Kidney epithelial cell (primary cell): ENCODE results near the gene CPSF7. TPM values are rescaled to one million over a fixed set of nuclear protein-coding genes. Genes with fewer than 3 reads are reported as not detected.
"Not testable (repeated sequence)": the region's sequence is repeated elsewhere in the genome, so short reads cannot be mapped to it uniquely, and the experiment has no call there.

Experiments used
- DNase-seq: peaks from one replicate; pipeline ENCODE4 v3.0.0-alpha.2; 2010; ENCODE audit warnings: low read depth
- H3K27me3 ChIP-seq: 2 replicates; pipeline ENCODE4 v1.6.0; 2011; ENCODE audit warnings: low read length; ENCODE audit not compliant: control insufficient read depth, insufficient read depth
- H3K36me3 ChIP-seq: 2 replicates; pipeline ENCODE4 v1.5.1; 2011; ENCODE audit warnings: low read length; ENCODE audit not compliant: control insufficient read depth, insufficient read depth
- H3K4me3 ChIP-seq: 2 replicates; pipeline ENCODE4 v1.5.1; 2011; ENCODE audit warnings: low read depth, mild to moderate bottlenecking, control low read depth, low read length
- total RNA-seq: library from RNA; depleted of rRNA; stranded (reverse); fragments of >200 nt; gene quantifications from 2 replicates; pipeline ENCODE4 v1.2.3, GENCODE V29; 2015
- TF ChIP-seq, protein P1 (sequence below): IDR thresholded peaks from 2 replicates; pipeline ENCODE4 v1.5.1; 2011; ENCODE audit warnings: mild to moderate bottlenecking, moderate library complexity, low read length, control low read depth, inconsistent platforms; ENCODE audit not compliant: insufficient read depth, poor library complexity, severe bottlenecking

The CPSF7 gene
- total RNA-seq, 1 donor from 2014 or later: 53.9 TPM

DNA sequence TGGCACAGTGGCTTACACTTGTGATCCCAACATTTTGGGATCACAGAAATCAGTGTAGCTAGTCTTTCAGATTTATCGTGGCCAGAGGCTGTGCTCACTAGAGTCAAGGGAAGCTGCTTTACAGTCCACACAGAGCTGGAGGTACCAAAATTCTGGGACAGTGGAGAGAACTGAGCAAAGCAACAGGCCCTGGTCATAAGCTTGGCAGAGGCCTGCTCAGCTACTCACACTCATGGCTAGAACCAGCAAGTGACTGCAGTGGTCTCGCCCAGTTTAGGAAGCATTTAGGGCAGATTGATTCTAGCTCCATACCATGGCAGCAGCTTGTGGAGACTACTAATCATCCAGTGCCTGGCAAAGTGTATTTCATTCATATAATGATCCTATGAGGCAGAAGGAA lies 28.6 kb downstream of the CPSF7 start:
- no peaks in the 10 kb centered on the region for H3K27me3 ChIP-seq

DNA sequence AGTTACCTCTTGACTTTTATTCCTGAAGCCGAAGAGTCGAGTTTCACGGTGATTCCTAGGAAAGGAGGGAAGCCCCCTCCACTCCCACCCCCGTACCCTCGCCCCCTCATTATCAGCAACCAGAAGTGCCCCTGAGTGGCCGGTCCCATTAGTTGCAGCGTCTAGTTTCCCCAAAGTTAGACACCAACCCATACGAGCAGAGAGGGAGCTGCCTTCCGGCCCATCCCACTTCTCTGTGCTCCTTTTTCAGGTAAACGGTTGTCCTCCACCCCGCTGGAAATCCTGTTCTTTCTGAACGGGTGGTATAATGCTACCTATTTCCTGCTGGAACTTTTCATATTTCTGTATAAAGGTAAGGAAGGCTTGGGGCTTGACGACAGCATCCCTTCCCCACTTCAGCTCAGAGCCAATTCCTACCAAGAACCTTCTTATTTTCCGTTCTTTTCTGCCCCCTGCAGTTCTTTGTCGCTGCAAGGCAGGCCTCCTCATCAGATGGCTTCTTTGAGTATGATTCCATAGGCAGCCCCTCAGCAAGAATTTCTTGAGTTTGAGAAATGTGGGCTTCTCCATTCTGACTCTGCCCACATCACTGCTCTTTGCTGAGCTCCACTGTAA lies 36.7 kb downstream of the CPSF7 start:
- no peak for DNase-seq
- H3K36me3 ChIP-seq: no peaks in the 10 kb centered on the region
- TF ChIP-seq, protein P1, sequence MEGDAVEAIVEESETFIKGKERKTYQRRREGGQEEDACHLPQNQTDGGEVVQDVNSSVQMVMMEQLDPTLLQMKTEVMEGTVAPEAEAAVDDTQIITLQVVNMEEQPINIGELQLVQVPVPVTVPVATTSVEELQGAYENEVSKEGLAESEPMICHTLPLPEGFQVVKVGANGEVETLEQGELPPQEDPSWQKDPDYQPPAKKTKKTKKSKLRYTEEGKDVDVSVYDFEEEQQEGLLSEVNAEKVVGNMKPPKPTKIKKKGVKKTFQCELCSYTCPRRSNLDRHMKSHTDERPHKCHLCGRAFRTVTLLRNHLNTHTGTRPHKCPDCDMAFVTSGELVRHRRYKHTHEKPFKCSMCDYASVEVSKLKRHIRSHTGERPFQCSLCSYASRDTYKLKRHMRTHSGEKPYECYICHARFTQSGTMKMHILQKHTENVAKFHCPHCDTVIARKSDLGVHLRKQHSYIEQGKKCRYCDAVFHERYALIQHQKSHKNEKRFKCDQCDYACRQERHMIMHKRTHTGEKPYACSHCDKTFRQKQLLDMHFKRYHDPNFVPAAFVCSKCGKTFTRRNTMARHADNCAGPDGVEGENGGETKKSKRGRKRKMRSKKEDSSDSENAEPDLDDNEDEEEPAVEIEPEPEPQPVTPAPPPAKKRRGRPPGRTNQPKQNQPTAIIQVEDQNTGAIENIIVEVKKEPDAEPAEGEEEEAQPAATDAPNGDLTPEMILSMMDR: peak; percentile 40
- peak overlapping the region; percentile 69 for H3K4me3 ChIP-seq
- H3K27me3 ChIP-seq: no peaks in the 10 kb centered on the region

More for the DNA sequence above, 28.6 kb downstream of the CPSF7 start:
- Histone ChIP-seq H3K4me3 (no peak overlapping the region), H3K36me3 (peaks cover 2% of the 10 kb centered on the region)
- TF ChIP-seq, protein P1: no peak
- no peak for DNase-seq

DNA sequence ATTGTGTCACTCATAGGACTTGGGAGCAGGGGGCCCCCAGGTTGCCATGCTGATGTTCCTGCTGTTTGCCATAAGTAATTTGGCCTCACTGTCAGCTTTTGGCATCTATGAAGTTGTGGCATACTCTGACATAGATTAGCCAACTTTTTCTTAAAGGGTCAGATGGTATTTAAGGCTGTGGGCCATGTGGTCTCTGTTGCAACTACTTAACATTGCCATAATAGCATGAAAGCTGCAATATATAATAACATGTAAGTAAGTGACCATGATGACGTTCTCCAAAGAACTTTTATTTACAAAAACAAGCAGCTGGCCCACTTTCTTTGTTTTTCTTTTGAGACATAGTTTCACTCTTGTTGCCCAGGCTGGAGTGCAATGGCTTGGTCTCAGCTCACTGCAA lies 39.6 kb downstream of the CPSF7 start:
- H3K36me3 ChIP-seq: no peaks in the 10 kb centered on the region
- no peaks in the 10 kb centered on the region for H3K27me3 ChIP-seq
- no peak overlapping the region for H3K4me3 ChIP-seq
- TF ChIP-seq, protein P1: no peak
- DNase-seq: no peak

DNA sequence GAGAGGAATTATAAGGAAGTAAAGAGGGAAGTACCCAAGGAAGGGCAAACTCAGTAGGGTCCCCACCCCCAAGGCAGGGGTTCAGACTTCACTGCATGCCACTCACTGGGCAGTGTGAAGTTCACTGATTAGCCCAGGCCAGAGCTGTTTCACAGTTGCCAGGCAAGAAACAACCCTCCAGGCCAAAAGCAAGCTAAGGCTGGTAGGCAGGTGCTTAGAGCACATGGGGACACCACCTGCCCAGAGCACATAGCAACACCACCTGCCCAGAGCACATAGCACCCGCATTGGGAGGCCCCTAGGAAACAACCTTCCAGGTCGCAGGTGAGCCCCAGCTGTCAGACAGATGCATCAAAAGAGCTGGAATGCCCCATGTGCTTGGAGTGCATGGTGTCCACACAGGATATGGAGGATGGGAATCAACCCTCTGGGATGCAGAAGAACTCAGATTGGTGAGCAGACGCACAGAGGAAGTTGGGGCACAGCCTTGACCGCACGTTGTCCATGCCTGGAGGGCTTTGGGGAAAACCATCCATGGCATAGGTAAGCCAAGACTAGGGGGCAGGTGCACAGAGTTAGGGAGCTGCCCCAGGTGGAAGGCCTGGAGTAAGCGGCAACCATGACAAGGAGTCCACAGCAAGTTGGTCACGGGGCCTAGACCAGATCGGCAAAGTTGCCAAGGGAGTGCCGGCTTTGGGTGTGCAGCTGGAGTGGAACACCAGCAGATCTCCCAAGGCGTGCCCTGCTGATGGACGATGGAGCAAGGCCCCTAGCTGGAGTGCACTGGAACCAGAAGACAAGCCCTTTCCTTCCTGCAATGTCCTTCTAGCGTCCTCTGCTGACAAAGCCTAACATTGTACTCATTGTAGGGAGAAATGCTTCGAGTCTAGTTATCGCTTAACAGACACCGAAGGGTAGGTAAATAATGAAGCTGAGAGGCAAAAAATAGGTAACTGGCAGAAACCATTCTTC lies 45.2 kb downstream of the CPSF7 start:
- Histone ChIP-seq H3K27me3 (no peaks in the 10 kb centered on the region), H3K36me3 (no peaks in the 10 kb centered on the region), H3K4me3 (no peak overlapping the region)
- DNase-seq: no peak
- TF ChIP-seq, protein P1: peak; percentile 21

DNA sequence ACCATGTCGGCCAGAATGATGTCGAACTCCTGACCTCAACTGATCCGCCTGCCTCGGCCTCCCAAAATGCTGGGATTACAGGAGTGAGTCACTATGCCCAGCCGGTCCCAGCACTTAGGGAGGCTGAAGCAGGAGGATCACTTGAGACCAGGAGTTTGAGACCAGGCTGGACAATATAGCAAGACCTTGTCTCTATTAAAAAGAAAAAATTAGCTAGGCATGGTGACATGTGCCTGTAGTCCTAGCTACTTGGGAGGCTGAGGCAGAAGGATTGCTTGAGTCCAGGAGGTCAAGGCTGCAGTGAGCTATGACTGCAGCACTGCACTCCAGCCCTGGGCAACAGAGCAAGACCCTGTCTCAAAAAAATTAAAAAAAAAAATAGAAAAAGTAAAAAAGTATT lies 45.9 kb downstream of the CPSF7 start:
- not testable (repeated sequence) for DNase-seq, H3K4me3 ChIP-seq, H3K36me3 ChIP-seq, H3K27me3 ChIP-seq

DNA sequence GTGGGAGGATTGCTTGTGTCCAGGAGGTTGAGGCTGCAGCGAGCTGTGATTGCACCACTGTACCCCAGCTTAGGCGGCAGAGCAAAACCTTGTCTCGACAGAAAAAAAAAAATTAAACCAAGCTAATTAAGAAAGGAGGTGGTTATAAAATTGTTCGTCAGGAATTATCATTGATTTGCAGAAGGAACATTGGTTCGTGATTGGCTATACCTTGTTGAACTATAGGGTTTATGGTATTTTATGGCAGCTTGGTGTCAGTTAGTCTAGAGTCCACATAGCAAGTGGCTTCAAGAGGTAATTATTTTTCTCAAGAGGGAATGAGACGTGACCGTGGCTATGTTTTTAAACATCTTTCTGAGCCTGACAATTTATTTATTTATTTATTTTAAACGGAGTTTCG lies 48.9 kb downstream of the CPSF7 start:
- no peak for DNase-seq
- H3K4me3 ChIP-seq: no peak overlapping the region
- no peaks in the 10 kb centered on the region for H3K36me3 ChIP-seq
- H3K27me3 ChIP-seq: no peaks in the 10 kb centered on the region
- TF ChIP-seq, protein P1: no peak
